ENCODE measurements around the gene LRIT3.
"Not testable (repeated sequence)": the region's sequence is repeated elsewhere in the genome, so short reads cannot be mapped to it uniquely, and the experiment has no call there.

LRIT3 gene

GRCh38 chr4:109846395-109847098 is 1.4 kb upstream of the LRIT3 start:
- no peak for DNase-seq (ENCODE audit: low read depth in 1 of 2, low spot score in 1 of 2)

- no peak for DNase-seq (ENCODE audit: low read depth in 1 of 2, low spot score in 1 of 2)
These were observed 594 bp downstream of the LRIT3 start for GRCh38 chr4:109848501-109848900.

- DNase-seq (ENCODE audit: low read depth in 1 of 2, low spot score in 1 of 2) = no peak
These were observed 2.7 kb downstream of the LRIT3 start for GRCh38 chr4:109850601-109851000.

- not testable (repeated sequence) for DNase-seq (ENCODE audit: low read depth in 1 of 2, low spot score in 1 of 2)
These were observed 11.8 kb downstream of the LRIT3 start for GRCh38 chr4:109859426-109860300.

GRCh38 chr4:109861271-109861670 is 13.4 kb downstream of the LRIT3 start:
- DNase-seq (ENCODE audit: low read depth in 1 of 2, low spot score in 1 of 2) = no peak

- no peak for DNase-seq (ENCODE audit: low read depth in 1 of 2, low spot score in 1 of 2)
These were observed 14.1 kb downstream of the LRIT3 start for GRCh38 chr4:109861916-109862511.

GRCh38 chr4:109864134-109864533 is 16.2 kb downstream of the LRIT3 start:
- DNase-seq (ENCODE audit: low read depth in 1 of 2, low spot score in 1 of 2) = no peak

GRCh38 chr4:109870061-109870460 is 22.2 kb downstream of the LRIT3 start:
- DNase-seq (ENCODE audit: low read depth in 1 of 2, low spot score in 1 of 2) = no peak

GRCh38 chr4:109872065-109872464 is 24.2 kb downstream of the LRIT3 start:
- no peak for DNase-seq (ENCODE audit: low read depth in 1 of 2, low spot score in 1 of 2)

- no peak for DNase-seq (ENCODE audit: low read depth in 1 of 2, low spot score in 1 of 2)
These were observed 25.2 kb downstream of the LRIT3 start for GRCh38 chr4:109872950-109873656.

GRCh38 chr4:109873791-109874514 is 26.0 kb downstream of the LRIT3 start:
- DNase-seq (ENCODE audit: low read depth in 1 of 2, low spot score in 1 of 2) = no peak

GRCh38 chr4:109875106-109875505 is 27.2 kb downstream of the LRIT3 start:
- no peak for DNase-seq (ENCODE audit: low read depth in 1 of 2, low spot score in 1 of 2)

GRCh38 chr4:109875553-109875952 is 27.6 kb downstream of the LRIT3 start:
- DNase-seq (ENCODE audit: low read depth in 1 of 2, low spot score in 1 of 2) = not testable (repeated sequence)

- DNase-seq (ENCODE audit: low read depth in 1 of 2, low spot score in 1 of 2) = no peak
These were observed 28.8 kb downstream of the LRIT3 start for GRCh38 chr4:109876634-109877265.

- DNase-seq (ENCODE audit: low read depth in 1 of 2, low spot score in 1 of 2) = no peak
These were observed 29.5 kb downstream of the LRIT3 start for GRCh38 chr4:109877400-109877799.

- no peak for DNase-seq (ENCODE audit: low read depth in 1 of 2, low spot score in 1 of 2)
These were observed 30.4 kb downstream of the LRIT3 start for GRCh38 chr4:109878355-109878754.

GRCh38 chr4:109879081-109879480 is 31.2 kb downstream of the LRIT3 start:
- DNase-seq (ENCODE audit: low read depth in 1 of 2, low spot score in 1 of 2) = no peak

GRCh38 chr4:109879636-109880314 is 31.9 kb downstream of the LRIT3 start:
- no peak for DNase-seq (ENCODE audit: low read depth in 1 of 2, low spot score in 1 of 2)

GRCh38 chr4:109886303-109886702 is 38.4 kb downstream of the LRIT3 start:
- DNase-seq (ENCODE audit: low read depth in 1 of 2, low spot score in 1 of 2) = no peak

GRCh38 chr4:109887071-109887470 is 39.2 kb downstream of the LRIT3 start:
- DNase-seq (ENCODE audit: low read depth in 1 of 2, low spot score in 1 of 2) = no peak

All from stimulated activated CD4-positive, alpha-beta T cell treated with anti-CD3 and anti-CD28 coated beads, Interleukin-15, amount 100 ng/mL, for 1 hour (primary cell).